GM23248 (cell line): Measurements from ENCODE around the gene RBKS.

Experiments used
- EZH2 ChIP-seq: fragments of 200-600 bp; sonication (generic); IDR thresholded peaks from 2 replicates; pipeline ENCODE4 v1.6.1; 2018; ENCODE audit warnings: antibody characterized with exemption, mild to moderate bottlenecking; ENCODE audit not compliant: insufficient read depth, poor library complexity, severe bottlenecking
- EZH2phosphoT487 ChIP-seq: fragments of 200-600 bp; sonication (generic); IDR thresholded peaks from 2 replicates; pipeline ENCODE4 v1.6.1; 2018; ENCODE audit warnings: antibody characterized with exemption, moderate library complexity, mild to moderate bottlenecking, low read depth; ENCODE audit not compliant: insufficient read depth

GRCh38 chr2:27847333-27847732, 42.9 kb downstream of the RBKS start:
- no peak for TF ChIP-seq EZH2
- TF ChIP-seq EZH2phosphoT487 = no peak
